Forelimb muscle (tissue), 1 donor: Measurements from ENCODE around the gene SCFD2. TPM values are rescaled to one million over a fixed set of nuclear protein-coding genes. Genes with fewer than 3 reads are reported as not detected.

ENCODE experiments used
- DNase-seq: peaks from one replicate; pipeline ENCODE4 v3.0.0-alpha.2; 2013; ENCODE audit warnings: low read depth
- polyA plus RNA-seq: library from polyadenylated mRNA; unstranded; fragments of 120-200 nt; gene quantifications from one replicate; pipeline ENCODE4 v1.2.1, GENCODE V29; 2013; ENCODE audit not compliant: insufficient read length

SCFD2 gene
- polyA plus RNA-seq, 1 donor: 10.6 TPM

DNA sequence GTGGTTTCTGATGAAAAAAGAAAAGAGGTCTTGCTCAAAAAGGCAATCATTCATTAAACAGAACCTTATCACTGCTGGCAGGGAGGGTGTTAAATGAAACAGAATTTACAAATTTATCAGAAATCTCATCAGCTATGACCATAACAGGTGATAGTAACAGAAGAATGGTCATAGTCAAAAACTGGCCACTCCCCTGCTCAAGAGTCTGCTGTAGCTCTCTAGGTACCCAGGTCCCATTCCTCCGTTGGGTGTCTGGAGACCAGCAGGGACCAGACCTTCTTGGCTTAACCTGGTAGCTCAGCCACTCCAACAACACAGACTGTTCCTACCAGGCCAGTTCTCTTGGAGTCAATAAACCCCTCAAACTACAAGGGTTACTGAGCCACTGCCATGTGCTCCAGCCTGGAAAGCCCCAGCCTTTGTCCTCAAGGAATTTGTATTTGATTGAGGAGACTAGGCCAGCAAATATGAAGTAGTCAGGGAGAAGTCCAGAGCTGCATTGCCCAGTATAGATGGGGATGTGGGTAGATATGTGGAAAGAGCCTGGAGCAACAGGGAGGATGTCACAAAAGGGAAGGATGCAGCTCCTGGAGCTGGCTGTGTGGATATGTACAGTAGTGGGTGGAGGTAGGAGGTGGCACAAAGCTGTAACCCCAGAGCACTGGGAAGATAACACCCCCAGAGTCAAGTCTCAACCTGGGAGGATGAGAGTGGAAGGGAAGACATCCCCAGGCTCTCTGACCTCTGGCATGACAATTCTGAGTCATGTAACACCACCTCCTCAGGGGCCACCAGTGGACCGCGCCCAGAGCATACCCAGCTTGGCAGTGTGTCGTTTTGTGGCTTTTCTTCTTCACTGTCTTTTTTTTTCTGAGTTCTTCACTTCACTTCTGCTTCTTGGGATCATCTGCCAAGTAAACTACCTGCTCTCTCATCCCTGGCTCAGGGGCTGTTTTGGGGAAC is 481.9 kb downstream of the SCFD2 start:
- DNase-seq: no peak

DNA sequence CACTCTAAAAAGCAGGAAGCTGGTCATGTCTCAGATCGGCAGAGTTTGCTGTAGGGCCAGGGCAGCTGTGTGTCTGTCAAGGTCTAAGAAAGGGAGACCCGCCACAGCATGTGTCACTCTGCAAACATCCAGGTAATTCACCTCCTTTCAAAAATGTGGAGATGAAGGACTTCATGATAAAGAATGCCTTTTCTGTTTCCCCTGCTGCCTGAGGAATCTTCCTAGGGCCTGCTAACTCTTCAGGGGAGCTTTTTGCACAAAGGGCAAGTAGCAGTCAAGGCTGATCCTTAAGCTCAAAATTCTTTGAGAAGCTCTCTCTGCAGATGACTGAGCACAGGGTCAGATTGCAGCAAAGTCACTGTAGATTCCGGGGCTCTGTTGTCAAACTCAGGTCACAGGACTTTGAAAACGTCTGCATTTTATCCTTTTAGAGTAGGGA is 482.7 kb downstream of the SCFD2 start:
- no peak for DNase-seq

DNA sequence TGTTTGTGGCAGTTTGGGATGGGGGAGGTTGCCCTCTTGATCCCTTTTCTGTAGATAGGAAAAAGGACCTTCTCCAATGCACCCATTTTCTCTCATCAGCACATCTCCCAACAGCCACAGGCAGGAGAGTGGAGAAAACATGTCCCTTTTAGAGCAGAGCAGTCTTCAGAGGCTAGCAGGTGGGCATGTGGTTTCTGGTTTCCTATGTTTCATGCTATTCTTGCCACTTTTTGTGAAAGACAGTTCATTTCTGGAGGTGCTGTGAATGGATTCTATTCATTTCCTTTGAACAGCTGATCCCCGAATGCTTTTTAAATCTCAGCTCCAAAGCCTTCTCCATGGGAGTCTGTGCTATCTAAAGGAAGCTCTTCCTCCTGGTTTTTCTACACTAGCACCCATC is 484.9 kb downstream of the SCFD2 start:
- DNase-seq: no peak

DNA sequence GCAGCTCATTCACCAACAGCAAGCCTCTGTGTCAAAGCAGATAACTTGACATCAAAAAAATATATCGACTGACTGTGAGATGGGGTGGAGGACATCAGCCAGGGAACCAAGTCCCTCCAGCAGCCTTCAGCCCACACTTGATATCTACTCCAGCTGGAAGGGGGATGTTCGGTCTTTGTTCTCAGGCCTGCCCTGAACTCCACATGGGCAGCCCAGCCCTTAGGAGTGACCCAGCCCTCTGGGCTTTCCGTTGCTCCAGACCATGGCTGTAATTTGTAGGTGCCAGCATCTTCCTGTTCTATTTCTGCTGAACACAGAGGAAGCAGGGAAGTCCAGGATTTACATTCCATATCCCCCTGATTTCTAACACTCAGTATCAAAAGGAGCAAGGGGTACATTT is 486.4 kb downstream of the SCFD2 start:
- DNase-seq: no peak

DNA sequence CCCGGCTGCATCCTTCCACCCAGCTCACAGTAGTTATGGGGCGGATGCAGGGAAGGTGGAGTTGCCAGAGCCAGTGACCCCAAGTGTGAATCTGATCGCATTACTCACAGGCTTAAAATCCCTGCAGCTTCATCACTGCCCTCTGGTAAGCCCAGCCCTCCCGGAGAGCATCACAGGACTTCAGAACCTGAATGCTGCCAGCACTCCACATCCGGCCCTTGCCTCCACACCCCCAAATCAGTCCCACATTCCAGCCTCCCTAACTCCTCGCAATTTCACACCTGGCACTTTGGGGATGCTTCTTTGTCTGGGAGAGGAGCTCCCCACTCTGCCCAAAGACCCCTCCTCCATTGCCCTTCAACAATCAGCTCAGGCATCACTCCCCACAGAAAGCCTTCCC is 488.2 kb downstream of the SCFD2 start:
- DNase-seq: no peak

DNA sequence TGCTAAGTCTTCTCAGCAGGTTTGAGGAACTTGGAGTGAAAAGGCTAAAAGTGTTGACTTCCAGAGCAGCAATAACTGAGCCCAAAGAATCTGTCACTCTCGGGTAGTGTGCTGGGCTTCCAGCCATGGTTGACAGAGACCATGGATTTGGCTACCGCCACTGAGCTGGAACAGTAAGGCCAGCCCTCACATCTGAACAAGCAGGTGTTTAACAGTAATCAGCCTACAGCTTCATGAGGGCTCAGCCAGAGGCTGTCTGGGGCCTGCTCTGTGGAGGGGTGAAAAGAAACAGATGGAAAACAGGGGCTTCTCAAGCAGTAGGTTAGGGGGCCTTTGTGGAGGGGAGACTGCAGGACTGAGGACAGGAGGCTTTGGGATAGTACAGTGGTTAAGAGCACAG is 488.8 kb downstream of the SCFD2 start:
- no peak for DNase-seq

DNA sequence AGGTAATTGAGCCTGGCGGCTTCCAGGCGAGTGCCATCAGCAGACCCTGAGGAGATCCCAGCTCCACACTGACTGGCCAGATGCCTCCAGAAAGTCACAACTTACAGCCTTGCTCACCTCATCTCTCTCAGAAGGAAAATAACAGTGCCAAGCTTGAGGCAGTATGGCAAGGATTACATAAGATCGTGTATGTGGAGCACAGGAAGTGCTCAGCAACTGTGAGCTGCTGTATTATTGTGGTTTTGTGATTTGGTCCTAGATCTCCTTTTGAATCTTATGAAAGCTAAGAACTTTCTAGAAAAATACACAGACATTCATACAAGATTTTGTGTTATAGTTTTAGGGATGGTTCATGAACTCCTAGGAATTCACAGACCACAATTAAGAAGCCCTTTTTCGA is 489.8 kb downstream of the SCFD2 start:
- DNase-seq: no peak

DNA sequence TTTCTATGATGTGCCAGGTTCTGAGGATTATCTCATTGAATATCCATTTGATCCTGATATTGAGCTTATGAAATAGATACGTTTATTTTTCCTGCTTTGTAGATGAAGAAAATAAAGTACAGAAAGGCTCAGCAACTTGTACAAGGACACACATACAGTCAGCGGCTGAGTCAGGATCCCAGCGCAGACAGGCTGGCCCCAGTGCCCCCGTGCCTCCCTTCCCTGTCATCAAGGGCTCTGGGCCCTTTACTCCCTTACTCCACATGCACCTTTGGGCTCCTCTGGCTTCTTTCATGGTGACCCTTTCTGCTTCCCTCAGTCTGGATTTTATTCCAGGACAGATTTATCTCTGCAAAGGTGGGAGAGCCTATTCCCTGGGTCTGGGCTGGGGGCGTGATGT is 490.9 kb downstream of the SCFD2 start:
- DNase-seq: no peak

DNA sequence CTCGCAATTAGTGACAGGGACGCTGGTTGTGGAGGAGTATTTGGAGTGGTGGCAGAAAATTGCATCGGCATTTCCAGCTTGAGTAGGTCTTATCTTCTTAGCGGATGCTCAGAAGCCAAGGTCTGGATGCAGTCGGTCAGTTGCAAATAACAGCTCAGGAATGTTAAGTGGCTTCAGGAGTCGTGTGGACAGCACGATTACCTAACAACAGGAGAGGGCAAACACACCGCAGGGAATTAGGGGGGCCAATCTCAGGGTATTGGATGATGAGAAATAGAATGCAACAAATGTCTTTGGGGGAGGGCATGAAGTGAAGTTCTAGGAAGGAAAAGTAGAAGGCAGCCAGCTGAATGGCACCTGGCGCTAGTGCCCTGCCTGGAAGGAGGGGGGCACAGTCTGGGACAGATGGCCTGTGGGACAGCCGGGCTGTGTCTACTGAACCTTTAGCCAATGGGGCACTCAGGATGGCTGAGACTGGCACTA is 492.0 kb downstream of the SCFD2 start:
- DNase-seq: no peak

DNA sequence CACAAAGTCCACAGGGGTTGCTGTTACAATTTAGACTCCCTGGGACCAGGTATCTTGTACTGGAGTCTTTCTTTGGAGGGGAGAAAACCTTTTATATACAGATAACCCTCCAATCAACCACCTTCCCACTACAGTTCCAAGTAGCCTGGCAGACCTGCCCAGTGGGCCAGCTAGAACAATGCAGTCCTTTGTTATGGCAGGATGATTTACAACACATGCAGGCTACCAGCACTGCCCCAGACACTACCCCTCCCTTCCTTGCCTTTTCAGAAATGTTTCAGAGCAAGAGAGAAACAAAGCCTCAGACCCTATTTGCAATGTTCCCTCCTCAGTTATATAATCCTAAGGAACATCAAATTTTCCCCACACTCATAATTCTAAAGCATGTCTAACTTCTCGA is 492.7 kb downstream of the SCFD2 start:
- no peak for DNase-seq

DNA sequence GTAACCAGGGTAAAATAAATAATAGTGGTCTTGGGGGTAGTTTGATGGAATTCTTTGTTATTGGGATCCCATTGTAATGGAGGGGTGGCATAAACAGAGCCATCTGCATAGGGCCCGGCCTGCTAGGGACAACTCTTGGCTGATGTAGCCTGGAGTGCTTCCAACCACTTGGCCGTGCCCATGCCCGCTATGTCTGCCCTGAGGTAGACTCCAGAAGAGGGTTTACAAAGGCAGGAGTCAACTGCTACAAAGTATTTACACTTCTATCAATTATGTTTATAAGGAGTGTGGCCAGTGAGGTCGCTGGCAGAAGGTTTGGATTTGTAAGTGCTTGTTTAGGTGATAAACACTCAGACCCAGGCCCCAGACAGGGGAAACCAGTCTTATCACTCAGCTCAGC is 495.6 kb downstream of the SCFD2 start:
- no peak for DNase-seq

DNA sequence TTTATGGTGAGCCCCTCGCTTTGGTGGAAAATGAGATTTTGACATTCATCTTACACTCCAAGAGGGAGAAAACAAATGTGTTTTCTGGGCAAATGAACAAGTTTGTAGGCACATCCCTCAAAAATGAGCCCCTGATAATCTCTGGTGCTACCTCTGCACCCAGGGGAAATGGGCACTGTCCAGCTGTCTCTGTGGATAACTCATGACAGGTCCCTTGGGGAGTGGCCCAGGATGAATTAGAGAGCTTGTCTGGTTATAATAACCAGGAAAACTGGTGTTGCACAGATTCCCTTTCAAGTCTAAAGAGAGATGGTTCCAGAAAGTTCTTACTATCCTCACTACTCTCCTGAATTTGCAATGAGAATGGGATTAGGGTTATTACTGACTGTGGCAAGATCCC is 496.2 kb downstream of the SCFD2 start:
- DNase-seq: no peak

DNA sequence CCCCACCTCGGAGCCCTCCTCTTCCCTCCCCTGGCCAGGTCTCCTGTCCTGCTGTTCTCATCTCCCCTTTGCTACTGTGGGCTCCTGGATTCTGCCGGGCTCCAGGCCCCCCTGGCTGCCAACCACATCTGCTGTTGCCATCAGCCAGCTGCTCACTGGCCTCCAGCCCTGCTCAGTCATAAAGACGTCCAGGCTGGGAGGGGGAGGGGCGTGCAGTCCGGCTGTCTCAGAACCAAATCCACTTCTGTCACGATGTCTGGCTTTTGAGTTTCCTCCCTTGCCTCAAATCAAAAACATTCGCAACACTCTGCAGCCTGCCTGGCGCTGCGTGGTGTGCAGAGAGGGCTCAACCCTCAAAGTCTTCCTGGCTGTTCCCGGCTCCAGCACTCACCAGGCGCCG is 496.7 kb downstream of the SCFD2 start:
- DNase-seq: no peak

DNA sequence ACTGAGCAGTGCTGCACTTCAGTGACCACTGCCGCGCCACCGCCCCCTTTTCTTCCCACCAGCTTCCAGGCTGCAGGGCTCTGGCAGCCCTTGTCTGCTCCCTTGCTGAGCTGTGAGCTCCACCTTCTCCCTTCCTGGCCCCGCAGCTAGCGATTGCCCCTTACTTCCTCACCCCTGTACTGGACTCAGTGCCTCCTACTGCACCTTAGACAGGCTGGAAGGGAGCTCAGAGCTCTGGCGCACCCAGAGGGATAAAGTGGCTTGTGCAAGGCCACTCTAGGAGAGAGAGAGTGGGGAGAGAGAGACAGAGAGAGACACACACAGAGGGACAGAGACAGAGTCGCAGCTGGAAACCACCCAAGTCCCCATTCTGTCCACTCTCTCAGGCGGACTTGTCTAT is 497.7 kb downstream of the SCFD2 start:
- DNase-seq: no peak

DNA sequence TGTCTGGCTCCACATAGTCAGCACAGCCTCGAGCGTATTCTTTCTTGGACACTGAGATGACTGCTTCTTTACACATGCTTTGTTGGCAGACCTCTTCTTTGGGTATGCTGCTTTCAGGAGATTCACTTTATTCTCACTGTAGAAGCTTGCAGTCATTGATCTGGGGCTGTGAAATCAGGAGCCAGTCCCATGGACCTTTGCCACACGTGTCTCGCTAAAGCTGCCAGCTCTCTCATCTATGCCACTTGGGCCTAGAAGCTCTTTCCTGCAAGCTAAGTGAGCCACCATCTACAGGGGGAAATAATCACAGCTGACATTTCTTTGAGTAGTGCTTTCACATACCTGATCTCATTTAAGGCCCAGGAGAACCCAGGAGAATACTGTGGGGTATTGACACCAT is 498.7 kb downstream of the SCFD2 start:
- no peak for DNase-seq

DNA sequence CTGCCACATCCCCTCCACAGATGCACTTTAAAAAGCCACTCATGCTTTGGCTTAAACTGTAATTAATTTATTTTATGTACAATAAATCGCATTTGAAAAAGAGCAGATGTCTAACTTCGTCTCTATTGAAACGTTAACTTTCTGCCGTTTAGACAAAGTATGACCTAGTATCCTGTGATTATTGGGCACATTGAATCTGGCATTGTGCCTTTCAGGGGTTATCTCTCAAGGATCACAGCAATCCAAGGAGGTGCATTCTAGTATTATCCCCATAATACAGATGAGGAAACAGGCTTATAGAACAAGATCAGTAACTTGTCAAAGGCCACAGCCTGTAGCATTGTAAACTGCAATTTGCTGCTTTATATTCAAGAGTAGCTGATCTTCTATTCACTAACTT is 499.1 kb downstream of the SCFD2 start:
- no peak for DNase-seq

DNA sequence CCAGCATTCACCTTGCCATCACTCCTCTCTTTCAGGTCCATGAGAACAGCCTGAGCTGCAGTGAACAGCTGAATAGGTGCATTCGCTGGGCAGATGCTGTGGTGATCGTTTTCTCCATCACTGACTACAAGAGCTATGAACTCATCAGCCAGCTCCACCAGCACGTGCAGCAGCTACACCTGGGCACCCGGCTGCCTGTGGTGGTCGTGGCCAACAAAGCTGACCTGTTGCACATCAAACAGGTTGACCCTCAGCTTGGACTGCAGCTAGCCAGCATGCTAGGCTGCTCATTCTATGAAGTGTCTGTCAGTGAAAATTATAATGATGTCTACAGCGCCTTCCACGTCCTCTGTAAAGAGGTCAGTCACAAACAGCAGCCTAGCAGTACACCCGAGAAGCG is 500.6 kb downstream of the SCFD2 start:
- no peak for DNase-seq

DNA sequence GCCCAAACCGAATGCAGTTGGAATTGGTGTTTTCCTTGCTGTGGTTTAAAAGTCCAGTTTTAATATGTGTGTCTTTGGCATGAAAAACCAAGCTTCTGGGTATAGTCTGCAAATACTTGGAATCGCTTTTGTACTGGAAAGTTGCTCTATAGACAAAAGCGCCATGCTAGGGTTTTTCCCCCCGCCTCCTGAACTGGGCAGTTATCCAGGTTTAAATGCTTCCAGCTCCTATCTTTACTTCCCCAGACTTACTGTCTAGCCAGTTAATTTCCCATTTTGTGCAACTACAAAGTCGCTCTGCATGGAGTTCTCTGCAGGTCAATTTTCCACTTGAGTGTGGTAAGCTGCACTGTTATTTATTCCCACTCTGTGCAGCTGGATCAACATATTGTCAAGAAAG is 501.1 kb downstream of the SCFD2 start:
- DNase-seq: no peak

DNA sequence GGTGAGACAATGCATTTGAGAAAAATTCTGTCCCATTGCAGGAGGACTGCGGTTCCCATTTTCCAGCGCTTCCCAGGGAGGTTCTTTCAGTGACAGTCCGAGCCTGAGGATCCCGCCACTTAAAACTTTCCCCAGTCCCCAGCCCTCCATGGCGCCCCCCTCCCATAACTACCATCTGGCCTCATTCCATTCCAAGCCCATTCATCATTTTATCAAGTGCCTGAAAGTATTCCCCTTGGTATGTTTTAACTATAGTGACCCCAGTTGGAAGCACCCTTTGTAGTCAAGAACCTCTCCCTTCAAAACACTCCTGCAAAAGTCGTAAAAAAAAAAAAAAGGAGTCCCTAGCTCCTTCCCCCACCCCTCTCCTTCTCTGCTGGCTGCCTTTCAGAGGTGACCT is 502.5 kb downstream of the SCFD2 start:
- no peak for DNase-seq

DNA sequence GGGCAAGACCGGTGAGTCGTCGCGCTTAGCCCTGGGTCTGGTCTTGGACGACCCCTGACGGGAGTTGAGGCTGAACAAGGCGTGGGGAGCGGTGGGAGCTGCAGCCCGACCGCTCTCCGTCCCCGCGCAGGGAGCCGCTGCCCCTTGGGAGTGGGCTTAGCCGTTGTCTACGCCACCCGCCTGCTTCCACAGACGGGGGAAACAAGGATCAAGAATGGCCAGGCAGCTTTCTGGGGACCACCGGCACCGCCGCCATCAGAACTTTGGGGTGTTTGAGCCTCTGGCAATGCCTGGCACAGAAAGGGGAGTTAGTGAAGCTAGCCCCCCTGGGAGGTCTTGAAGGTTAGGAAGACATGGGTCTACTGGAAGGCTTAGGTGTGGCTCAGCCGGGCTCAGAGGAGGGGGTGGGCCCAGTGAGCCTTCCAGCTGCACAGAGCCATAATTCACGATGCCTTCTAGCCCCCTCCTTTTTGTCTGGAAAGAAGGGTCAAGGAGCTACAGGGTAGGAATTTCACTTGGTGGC is 503.2 kb downstream of the SCFD2 start:
- no peak for DNase-seq

DNA sequence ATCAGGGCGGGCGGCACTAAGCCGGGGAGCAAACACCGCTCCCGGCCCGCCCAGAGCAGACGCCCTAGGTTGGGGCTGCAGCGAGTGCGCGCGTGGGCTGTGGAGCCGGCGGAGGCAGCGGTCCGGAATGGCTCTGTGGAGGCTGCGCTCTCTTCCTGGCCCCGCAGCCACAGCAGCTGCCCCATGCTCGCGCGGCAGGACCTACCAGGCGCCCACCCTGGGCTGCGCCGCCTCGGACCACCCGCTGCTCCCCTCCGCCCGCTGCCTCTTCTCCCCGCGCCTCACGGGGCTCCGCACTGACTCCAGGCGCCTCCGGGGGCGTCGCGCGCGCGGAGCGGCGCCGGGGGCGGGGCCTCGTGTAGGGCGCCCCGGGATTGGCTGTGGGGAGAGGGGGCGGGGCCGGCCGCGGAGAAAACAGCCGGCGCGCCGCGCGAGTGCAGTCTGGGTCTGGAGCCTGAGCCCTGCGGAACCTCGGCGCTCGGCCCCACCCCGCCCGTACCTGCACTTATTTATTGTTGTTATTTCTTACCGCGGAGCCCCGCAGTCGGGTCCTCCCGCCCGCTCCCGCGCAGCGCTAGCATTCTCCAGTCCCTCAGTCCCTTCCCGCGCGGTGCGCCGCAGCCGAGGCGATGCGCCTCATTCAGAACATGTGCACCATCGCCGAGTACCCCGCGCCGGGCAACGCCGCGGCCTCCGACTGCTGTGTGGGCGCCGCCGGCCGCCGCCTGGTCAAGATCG is 503.8 kb downstream of the SCFD2 start, which contains the start of gene RASL11B:
Gene RASL11B (plus strand): TSS at position 439 of the 738 bp plus-strand sequence. CDS start 191 bp downstream, at position 630.
- DNase-seq: no peak

DNA sequence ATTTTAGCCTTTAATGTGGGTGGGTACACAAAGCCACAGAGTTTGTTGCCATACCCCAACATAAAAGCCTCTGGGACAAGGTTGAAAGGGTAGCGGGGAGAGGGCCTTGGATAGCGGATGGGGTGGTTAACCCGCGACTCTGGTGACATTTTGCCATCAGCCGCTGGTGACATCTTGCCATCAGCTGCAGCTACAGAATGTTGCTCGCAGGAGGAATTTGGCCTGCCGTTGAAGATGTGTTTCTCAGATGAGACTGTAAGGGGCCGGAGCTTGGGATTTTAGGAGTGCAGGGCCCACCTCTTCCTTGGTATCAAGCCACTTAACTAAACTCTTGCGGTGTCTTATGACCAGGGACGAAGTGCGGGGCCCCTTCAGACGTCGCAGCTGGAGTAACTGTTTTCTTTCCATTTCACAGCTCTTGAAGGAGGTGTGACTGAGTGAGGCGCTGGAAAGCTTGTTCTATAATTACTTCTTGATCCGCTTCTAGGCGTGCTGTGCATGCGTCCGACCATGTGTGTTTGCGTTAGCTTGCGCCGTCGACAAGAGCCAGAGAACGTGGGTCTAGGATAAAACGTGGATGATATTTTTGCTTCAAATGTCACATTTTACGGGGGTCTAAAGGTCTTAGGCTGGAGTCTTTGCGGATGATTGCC is 504.6 kb downstream of the SCFD2 start:
- DNase-seq: no peak
